Retinal pigment epithelial cell (primary cell): Measurements from ENCODE around the gene PLD4.
A peak's percentile ranks its signal among the peaks of the same experiment; 100 is the strongest.

Experiments
- DNase-seq: peaks from one replicate; pipeline ENCODE4 v3.0.0-alpha.2; 2010; ENCODE audit warnings: low read depth
- H3K4me3 ChIP-seq: 2 replicates; pipeline ENCODE4 v1.5.1; 2011; ENCODE audit warnings: mild to moderate bottlenecking, low read length, control low read depth, moderate library complexity
- TF ChIP-seq, protein P1 (sequence below): conservative IDR thresholded peaks from 2 replicates; pipeline ENCODE4 v1.5.1; 2011; ENCODE audit warnings: low read depth, low read length, control low read depth, inconsistent platforms

The PLD4 gene

DNA sequence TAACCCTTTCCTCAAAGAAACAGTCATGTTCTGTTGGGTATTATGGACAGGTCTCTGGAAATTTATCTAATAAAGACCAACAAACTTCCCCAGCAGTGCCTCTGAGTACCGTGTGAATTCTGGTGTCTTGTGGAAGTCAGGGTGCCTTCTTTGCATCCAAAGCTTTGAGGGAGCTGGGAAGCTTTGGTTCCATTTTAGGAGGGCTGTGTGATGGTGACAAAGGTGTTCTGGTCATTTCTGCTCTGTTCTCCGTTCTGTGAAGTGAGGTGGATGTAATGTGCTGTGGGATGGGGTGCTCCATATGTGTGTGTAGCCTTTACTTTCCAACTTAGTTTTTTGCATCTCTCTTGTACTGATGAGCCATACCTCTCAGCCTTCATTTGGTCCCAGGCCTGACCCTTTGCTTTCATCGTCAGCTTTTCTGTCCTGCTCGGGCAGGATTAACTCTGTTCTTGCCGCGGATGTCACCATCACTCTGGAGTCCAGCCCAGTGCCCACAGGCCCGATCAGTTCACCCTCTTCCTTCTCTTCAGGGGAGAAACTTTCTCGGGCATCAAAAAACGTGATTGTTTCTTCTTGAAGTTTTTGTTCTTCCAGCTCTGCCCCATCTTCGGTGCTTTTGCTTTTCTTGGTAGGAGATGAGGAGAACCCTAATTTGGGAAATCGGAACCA lies 13.2 kb downstream of the PLD4 start:
- TF ChIP-seq, protein P1, sequence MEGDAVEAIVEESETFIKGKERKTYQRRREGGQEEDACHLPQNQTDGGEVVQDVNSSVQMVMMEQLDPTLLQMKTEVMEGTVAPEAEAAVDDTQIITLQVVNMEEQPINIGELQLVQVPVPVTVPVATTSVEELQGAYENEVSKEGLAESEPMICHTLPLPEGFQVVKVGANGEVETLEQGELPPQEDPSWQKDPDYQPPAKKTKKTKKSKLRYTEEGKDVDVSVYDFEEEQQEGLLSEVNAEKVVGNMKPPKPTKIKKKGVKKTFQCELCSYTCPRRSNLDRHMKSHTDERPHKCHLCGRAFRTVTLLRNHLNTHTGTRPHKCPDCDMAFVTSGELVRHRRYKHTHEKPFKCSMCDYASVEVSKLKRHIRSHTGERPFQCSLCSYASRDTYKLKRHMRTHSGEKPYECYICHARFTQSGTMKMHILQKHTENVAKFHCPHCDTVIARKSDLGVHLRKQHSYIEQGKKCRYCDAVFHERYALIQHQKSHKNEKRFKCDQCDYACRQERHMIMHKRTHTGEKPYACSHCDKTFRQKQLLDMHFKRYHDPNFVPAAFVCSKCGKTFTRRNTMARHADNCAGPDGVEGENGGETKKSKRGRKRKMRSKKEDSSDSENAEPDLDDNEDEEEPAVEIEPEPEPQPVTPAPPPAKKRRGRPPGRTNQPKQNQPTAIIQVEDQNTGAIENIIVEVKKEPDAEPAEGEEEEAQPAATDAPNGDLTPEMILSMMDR, result no peak

DNA sequence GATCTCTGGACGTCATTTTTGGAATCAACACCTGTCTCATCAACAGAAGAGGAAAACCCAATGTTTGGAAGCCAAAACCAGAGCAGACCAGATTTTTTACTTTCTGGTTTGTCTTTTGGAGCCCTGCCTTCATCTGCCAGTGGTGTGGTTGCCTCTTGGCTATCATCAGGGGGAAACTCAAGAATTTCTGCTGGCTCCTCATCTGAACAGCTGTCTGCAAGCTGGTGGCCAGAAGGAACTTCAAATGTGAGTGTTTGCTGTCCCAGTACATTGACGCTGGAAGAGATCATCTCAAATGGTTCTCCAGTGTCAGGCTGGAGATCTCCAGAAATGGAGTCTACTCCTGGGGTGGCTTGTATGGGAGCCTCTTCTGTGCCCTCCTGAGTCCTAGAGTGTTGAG lies 13.8 kb downstream of the PLD4 start:
- no peak overlapping the region for H3K4me3 ChIP-seq
- TF ChIP-seq, protein P1, result no peak
- DNase-seq, result no peak

More for the DNA sequence above, 13.2 kb downstream of the PLD4 start:
- H3K4me3 ChIP-seq, result no peak overlapping the region
- DNase-seq, result no peak

DNA sequence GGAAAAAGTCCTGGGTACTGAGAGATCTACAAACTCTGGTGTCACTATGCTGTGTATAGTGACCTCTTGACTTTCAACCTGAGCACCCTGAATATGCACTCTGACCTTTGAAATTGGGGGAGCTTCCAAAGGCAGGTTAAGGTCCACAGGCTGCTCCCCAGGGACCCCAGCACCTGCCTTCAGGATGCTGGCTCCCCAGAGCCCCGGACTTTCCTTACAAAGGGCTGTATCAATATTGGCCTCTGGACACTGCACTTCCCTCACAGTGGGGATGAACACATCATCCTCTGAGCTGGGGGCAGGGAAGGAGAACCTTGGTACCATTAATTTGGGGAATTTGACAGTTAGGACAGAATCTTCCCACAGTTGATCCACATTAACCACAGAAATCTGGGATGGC lies 14.3 kb downstream of the PLD4 start:
- H3K4me3 ChIP-seq, result no peak overlapping the region
- no peak for DNase-seq
- TF ChIP-seq, protein P1, result no peak

- no peak overlapping the region for H3K4me3 ChIP-seq
- DNase-seq, result no peak
- TF ChIP-seq, protein P1, result no peak
Observed at GRCh38 chr14:104939666-104940410, 15.2 kb downstream of the PLD4 start.

DNA sequence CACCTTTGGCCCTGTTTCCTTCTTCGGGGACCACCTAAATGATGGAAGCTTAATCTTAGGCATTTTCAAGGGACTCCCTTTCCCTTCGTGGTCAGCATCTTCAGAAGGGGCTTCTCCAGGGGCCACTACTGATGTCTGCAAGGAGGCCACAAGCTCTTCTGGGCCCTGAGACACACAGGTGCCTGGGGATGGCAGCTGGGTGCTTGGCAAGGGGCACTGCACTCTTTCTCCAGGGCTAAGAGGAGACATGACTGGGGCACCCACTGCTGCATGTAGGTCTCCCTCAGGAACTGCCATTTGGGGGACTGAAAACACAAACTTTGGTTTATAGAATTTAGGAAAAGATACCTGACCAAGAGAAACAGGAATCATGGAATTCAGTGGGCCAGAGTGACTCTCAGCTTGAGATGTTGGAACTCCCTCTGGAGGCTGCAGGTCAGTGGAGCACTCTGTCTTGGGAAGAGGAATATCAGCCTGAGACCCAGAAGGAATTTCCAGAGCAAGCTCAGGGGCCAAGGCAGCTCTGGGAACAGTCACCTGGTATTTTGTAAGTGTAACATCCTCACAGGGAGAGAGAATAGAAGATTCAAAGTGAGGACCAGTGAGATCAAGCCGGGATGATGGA lies 16.0 kb downstream of the PLD4 start:
- no peak for DNase-seq
- TF ChIP-seq, protein P1, result peak; percentile 21
- H3K4me3 ChIP-seq, result no peak overlapping the region

DNA sequence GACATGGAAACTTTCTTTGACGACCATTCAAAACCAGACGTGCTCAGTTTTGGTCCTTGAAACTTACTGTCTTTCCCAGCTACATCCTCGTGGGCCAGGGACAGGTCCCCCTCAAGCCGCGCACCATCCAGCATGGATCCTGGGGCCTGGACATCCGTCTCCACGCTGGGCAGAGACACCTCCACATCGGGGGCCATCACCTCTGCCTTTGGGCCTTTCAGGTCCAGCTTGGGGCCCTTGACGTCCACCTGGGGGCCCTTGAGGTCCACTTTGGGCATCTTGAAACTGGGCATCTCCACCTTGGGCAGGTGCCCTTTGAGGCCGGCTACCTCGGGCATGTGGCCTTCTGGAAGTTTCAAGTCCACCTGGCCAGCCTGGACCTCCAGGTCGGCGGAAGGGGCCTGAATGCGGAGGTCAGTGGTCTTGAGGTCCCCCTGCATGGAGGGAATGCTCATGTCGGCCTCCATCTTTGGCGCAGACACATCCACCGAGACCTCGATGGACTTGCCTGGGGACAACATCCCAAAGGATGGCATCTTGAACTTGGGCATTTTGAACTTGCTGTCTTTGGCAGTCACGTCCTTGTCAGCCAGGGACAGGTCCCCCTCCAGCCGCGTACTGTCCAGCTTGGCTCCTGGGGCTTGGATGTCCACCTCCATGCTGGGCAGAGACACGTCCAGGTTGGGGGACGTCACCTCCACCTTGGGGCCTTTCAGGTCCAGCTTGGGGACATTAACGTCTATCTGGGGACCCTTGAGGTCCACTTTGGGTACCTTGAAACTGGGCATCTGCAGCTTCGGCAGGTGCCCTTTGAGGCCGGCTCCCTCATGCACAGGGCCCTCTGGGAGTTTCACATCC lies 17.1 kb downstream of the PLD4 start:
- TF ChIP-seq, protein P1, result no peak
- no peak overlapping the region for H3K4me3 ChIP-seq
- no peak for DNase-seq
